HG03103 (cell line): ENCODE measurements around the gene GNG2.

Experiments used
- ATAC-seq: cut with Tn5 transposase; IDR thresholded peaks from one replicate; pipeline ENCODE4 v1.9.1; 2021; ENCODE audit warnings: low read depth; ENCODE audit not compliant: unreplicated experiment

Gene GNG2

DNA sequence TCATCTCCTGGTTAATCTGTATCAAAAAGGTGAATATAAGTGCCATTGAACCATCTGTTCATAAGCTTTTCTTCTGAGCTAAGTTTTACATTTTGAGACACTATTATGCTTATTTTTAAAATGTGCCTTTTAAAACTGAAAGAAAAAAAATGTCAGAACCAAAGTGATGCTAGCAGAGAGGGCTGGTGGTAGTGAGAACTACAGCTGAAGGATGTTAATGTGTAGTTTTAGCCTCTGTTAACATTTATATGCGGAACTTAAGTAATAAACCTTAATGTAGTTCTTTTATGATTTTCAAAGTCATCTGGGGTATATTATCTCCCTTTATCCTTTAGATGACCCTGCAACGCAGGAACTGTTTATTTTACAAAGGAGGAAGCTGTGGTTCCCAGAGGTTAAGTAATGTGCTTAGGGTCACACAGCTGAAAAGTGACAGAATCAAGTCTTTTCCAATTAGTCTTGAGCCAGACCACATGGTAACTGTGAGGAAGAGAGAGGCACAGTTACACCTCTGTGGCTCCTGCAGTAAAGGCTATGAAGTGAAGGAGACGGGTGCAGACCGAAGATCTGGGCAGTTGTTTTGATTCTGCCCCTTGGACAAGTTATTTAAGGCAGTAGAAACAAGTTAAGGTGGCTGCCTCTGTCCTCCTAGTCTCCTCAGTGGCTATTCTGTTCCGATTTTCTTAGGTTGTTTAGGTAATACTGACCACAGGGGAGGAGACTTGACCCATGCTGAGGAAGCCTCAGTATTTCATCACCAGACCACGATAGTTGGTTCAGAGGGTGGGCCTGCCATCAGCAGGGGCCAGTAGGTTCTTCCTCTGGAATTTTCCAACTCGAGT is 23.9 kb downstream of the GNG2 start:
- peak; percentile 76 for ATAC-seq

DNA sequence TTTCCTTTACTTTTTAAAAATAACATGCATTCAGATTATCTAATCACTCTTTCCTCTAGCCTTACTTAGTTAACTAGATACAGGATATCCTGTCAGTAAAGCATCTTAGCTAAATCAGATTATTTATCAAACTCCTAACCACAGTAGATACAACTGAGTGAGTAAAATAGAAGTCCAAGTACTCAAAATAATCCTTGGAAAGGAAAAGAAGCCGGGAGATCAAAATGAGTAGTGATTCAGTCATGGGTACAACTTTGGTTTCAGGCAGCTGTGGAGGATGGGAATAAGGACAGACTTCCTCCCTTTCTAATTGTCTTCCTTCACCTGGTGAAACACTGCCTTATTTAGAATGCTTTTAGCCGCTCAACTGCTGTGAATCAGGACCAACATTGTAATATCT is 29.4 kb downstream of the GNG2 start:
- ATAC-seq: no peak

DNA sequence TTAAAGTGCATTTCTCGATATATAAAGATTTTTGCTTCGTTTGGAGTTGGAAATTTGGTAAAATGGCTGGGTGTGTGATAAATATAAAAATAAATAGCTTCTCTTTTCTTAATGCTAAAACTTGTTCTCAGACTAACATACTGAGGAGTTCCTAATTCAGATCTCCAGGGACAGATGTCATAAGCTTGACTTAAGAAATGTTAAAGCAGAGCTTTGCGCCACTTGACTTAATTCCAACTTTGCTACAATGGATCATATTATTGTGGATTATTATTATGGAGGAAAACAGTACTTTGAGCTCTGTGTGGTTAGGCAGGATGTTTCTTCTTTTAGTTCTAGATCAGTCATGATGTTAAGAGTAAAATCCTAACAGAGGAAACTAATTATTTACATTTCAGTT is 33.8 kb downstream of the GNG2 start:
- ATAC-seq: no peak

GRCh38 chr14:51895375-51895774 is 35.0 kb downstream of the GNG2 start:
- no peak for ATAC-seq

DNA sequence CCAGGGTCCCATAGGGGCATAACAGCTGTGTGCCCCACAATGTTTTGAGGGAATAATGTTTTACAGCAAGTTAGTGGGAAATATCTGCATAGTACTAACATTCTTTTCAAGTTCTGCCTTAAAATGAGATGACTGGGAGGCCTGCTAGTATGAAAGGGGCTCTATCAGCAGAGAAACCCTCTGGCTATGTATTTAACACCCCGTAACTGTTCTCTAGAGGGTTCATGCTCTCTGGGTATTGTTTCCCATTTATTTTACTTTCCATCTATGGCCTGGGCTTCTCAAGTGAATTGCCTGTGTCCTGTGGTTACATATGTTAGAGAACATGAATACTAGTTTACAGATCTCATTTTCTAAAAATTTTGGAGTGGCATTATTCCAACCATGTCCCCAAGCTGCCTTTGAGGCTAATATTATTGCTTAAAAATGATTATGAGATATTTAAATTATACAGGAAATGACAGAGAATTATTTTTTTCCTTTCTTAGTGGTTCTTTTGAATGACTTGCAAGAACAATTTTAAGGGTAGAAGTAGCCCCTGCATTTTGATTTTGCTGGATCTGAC is 37.5 kb downstream of the GNG2 start:
- no peak for ATAC-seq

DNA sequence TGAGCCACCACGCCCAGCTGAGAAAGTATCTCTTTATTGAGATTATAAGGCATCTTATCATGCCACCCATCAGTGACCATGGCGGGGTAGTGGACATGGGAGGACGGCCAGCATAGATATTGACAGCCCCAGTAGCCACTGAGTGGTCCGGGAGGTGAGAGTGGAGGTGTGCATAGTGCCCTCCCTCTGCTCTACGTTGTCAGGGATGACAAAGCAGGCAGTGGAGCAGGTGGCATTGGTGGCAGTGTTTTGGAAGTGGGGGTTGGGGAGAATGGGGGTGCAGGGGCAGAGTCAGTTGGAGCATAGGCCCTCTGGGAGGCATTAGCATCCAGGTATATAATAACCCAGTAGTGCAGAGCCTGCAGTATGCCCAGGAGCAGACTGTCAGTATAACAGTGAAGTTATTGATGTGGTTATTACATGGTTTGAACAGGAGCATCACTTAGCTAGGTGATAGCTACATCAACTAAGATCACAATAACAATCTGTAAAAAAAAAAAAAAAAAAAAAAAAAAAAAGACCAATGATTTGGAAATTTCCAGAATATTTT is 41.1 kb downstream of the GNG2 start:
- ATAC-seq: no peak

DNA sequence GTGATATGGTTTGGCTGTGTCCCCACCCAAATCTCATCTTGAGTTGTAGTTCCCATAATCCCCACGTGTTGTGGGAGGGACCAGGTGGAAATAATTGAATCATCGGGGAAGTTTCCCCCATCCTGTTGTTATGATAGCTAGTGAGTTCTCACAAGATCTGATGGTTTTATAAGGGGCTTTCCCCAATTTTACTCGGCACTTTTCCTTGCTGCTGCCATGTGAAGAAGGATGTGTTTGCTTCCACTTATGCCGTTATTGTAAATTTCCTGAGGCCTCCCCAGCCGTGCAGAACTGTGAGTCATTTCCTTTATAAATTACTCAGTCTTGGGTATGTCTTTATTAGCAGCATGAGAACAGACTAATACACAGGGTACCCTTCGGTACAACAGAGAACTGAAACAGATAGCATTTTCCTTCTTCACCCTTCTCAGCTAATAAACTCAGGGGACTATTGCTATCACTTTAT is 45.3 kb downstream of the GNG2 start:
- ATAC-seq: peak; percentile 67

- ATAC-seq: no peak
Observed at GRCh38 chr14:51908086-51908485, 47.7 kb downstream of the GNG2 start.

GRCh38 chr14:51912112-51912786 is 51.8 kb downstream of the GNG2 start:
- no peak for ATAC-seq

DNA sequence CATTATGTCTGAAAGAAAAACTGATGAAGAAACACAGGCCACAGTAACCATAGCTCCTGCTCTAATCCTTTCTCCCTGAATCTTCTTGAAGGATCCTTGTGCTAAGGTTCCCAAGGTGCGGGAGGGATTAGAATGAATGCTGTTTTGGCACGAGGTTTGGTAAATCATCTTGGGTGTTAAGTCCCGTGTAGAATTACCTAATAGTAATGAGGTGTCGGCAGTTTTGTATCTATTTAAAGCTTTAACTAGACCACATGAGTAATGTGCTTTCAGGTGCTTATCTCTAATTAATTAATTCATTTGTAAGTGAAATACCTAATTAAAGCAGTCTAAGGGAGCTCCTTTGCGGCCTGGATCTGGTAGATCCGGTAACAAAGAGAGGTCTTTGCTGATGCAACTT is 53.9 kb downstream of the GNG2 start:
- ATAC-seq: no peak

- ATAC-seq: no peak
Observed at GRCh38 chr14:51917193-51917592, 56.8 kb downstream of the GNG2 start.

- ATAC-seq: no peak
Observed at GRCh38 chr14:51921026-51921425, 60.6 kb downstream of the GNG2 start.

DNA sequence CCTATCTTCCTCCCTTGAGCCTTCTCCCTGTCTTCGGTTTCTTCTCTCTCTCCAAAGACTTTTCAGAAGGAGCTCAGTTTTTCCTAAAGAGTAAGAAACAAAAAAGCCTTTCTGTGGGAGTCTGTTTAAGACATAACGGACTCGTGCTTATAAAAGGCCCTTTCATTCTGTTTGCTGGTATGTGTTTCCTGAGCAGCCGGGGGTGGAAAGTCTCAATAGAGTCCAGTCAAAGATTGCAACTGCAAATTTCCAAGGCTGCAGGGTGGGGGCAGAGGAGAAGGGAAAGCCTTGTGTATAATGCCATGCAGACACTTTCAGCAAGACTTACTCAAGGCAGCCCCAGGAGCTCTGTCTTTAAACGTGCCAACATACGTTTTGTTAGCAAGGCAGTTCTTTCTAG is 62.2 kb downstream of the GNG2 start:
- ATAC-seq: no peak

DNA sequence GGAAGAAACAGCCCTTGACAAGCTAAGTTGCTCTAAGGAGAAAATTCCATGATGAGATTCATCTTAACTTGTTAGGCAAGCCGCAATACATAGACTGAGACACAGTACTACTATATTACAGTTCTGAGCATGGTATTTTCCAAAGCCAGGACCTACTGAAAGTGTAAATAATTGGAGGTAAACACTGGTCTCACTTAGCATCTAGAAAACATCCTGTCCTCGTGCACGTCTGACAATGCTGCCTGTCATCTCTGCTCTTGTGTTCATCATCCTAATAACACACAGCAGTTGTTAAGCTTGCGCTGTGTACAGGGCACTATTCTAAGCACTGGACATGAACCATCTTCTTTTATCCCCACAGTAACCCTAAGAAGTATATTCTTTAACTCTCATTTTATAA is 64.2 kb downstream of the GNG2 start:
- no peak for ATAC-seq

DNA sequence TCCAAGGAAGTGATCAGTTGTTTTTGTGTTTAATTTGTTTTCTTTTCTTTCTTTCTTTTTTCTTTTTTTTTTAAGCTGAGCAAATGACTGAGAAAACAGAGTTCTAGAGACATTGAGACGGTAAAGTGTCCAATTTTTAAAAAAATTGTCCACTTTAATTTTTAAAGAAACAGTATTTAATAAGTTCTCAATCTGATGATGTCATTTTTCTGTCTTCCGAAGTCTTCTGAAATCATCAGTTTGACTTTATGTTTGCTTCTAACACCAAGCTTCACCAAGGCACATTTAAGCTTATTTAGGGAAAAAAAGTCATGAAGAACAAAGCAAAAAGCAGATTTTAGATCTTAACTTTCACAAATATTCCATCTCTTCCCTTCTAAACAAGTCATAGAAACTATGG is 65.6 kb downstream of the GNG2 start:
- ATAC-seq: no peak

GRCh38 chr14:51926449-51926848 is 66.0 kb downstream of the GNG2 start:
- no peak for ATAC-seq

GRCh38 chr14:51928568-51928967 is 68.2 kb downstream of the GNG2 start:
- no peak for ATAC-seq

DNA sequence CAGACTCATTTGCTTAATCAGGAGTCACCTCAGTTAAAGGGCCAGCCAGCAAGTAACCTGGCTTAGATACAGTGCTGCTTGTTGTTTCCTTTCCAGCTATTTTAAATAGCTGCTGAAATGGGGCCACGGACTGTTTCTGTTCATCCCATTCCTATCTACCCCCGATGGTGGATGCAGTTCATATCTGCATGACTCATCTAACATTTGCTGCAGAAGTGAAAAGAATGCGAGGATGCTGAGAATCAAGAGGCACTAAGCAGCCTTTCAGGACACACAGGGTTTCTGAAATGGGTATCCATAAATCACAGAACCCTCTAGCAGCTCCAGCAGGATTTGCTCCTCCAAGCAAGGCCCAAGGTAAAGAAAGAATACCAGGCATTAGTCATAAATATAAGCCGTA is 68.8 kb downstream of the GNG2 start:
- ATAC-seq: no peak

DNA sequence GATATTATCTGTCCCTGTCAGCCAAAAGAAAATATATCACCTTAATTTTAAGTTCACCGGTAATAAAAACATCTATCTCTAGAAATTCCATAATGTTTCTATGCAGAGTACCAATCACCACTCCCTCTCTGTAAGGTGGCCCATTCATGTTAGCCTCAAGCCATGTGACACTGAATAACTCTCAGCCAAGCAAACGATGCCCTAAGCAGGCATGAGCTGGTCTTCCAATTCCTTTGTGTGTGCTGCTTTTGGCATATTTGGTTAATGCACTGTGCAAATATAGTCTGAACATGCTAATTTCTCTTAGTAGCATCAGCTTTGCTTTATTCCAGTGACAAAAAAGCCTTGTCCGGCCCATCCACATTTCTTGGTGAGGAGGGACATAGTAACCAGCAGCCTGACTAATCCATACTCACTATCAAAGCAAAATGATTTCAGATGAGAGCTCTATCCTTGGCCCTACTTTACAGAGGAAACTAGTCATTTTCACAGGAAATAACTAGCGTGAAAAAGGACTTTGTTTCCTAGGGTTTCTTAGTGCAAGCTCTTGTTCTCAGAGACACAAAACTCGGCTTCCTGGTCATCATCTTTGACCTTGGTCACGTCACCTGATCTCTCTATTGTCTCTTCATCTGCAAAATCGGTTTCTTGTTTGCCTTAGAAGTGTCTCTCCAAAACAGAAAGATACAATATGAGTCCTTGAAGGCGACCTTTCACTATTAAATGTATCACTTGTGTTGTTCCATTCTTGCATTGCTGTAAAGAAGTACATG is 69.7 kb downstream of the GNG2 start:
- ATAC-seq: no peak

GRCh38 chr14:51931308-51931707 is 70.9 kb downstream of the GNG2 start:
- no peak for ATAC-seq

GRCh38 chr14:51933191-51933590 is 72.8 kb downstream of the GNG2 start:
- no peak for ATAC-seq
